K562 (cell line): ENCODE results near the gene EPO. TPM values are rescaled to one million over a fixed set of nuclear protein-coding genes. Genes with fewer than 3 reads are reported as not detected.

Source experiments
- CCNT2 ChIP-seq: IDR thresholded peaks from 2 replicates; pipeline ENCODE4 v1.6.1; 2011; ENCODE audit warnings: borderline replicate concordance, low read depth, mild to moderate bottlenecking, moderate library complexity, mixed read lengths, low read length; ENCODE audit not compliant: insufficient read length; ENCODE audit errors: extremely low read depth
- CHD1 ChIP-seq: fragments of 200-600 bp; sonication (generic); IDR thresholded peaks from one replicate; pipeline ENCODE4 v1.6.1; 2012; ENCODE audit warnings: mild to moderate bottlenecking, moderate library complexity, low read length, inconsistent platforms
- CHD2 ChIP-seq: IDR thresholded peaks from 2 replicates; pipeline ENCODE4 v1.6.1; 2011; ENCODE audit warnings: low read depth, low read length
- E2F4 ChIP-seq: sonication (generic); formaldehyde crosslinking; IDR thresholded peaks from 2 replicates; pipeline ENCODE4 v1.8.0; 2022; ENCODE audit warnings: mild to moderate bottlenecking, low read depth, missing genetic modification reagents
- HMBOX1 ChIP-seq: sonication (generic); IDR thresholded peaks from 2 replicates; pipeline ENCODE4 v1.6.1; 2016
- HNRNPK ChIP-seq: fragments of 200-400 bp; formaldehyde crosslinking; IDR thresholded peaks from one replicate; pipeline ENCODE4 v1.6.1; 2018; ENCODE audit warnings: mild to moderate bottlenecking, low read depth, low read length; ENCODE audit not compliant: poor library complexity, severe bottlenecking
- L3MBTL2 ChIP-seq: fragments of 450-650 bp; IDR thresholded peaks from 2 replicates; pipeline ENCODE4 v1.6.1; 2016; ENCODE audit warnings: mild to moderate bottlenecking, moderate library complexity
- MAX ChIP-seq: sonication (generic); formaldehyde crosslinking; IDR thresholded peaks from 2 replicates; pipeline ENCODE4 v1.9.0; 2022; ENCODE audit warnings: mild to moderate bottlenecking, missing genetic modification reagents
- MYC ChIP-seq, 2 experiments: fragments of 250-450 bp in 1 of 2; sonication (Bioruptor Pico) in 1 of 2; IDR thresholded peaks; 2 replicates each; pipeline versions ENCODE4 v1.5.1 to v1.6.1; 2012 to 2021; ENCODE audit warnings: low read depth in 2 of 2, borderline replicate concordance in 1 of 2, improper control_type of control experiment in 1 of 2, low read length in 1 of 2, mild to moderate bottlenecking in 1 of 2, moderate library complexity in 1 of 2
- PATZ1 ChIP-seq: fragments of 250-450 bp; sonication (Bioruptor Pico); IDR thresholded peaks from 2 replicates; pipeline ENCODE4 v1.5.0; 2020; ENCODE audit warnings: mild to moderate bottlenecking, borderline replicate concordance
- PCBP1 ChIP-seq: fragments of 200-400 bp; formaldehyde crosslinking; IDR thresholded peaks from 2 replicates; pipeline ENCODE4 v1.6.1; 2018; ENCODE audit warnings: mild to moderate bottlenecking, low read depth, low read length; ENCODE audit not compliant: poor library complexity, severe bottlenecking
- PHF21A ChIP-seq: fragments of 450-650 bp; IDR thresholded peaks from 2 replicates; pipeline ENCODE4 v1.6.1; 2017; ENCODE audit warnings: low read depth, borderline replicate concordance
- PHF8 ChIP-seq: fragments of 200-600 bp; sonication (generic); IDR thresholded peaks from 2 replicates; pipeline ENCODE4 v1.6.1; 2012; ENCODE audit warnings: mixed run types, mild to moderate bottlenecking, inconsistent platforms, low read length, moderate library complexity, borderline replicate concordance
- RCOR1 ChIP-seq, 2 experiments: IDR thresholded peaks; 2 replicates each; pipeline ENCODE4 v1.6.1; 2012; ENCODE audit warnings: low read depth in 2 of 2, low read length in 2 of 2, borderline replicate concordance in 1 of 2, improper control_type of control experiment in 1 of 2
- SNRNP70 ChIP-seq: fragments of 200-400 bp; formaldehyde crosslinking; optimal IDR thresholded peaks from 2 replicates; pipeline ENCODE3; 2017; ENCODE audit warnings: low read depth, low read length
- TCFL5 ChIP-seq: fragments of 250-450 bp; sonication (Bioruptor Pico); conservative IDR thresholded peaks from 2 replicates; pipeline ENCODE4 v1.6.1; 2021; ENCODE audit warnings: mild to moderate bottlenecking, moderate library complexity, matching md5 sums
- TFAM ChIP-seq: fragments of 250-450 bp; sonication (Bioruptor Pico); conservative IDR thresholded peaks from 2 replicates; pipeline ENCODE4 v1.5.0; 2021; ENCODE audit warnings: mild to moderate bottlenecking, moderate library complexity
- ZBTB2 ChIP-seq: fragments of 450-650 bp; IDR thresholded peaks from 2 replicates; pipeline ENCODE4 v1.6.1; 2016; ENCODE audit warnings: antibody characterized with exemption
- ZNF282 ChIP-seq: sonication (generic); formaldehyde crosslinking; IDR thresholded peaks from 2 replicates; pipeline ENCODE4 v1.8.1; 2023; ENCODE audit warnings: missing genetic modification reagents
- ZNF57 ChIP-seq: fragments of 450-650 bp; formaldehyde crosslinking; IDR thresholded peaks from 2 replicates; pipeline ENCODE4 v1.4.0; 2020; ENCODE audit warnings: mild to moderate bottlenecking, moderate library complexity
- polyA plus RNA-seq, 8 experiments: library from polyadenylated mRNA; depleted of rRNA in 4 of 8; stranded (reverse) in 5 of 8; unstranded in 3 of 8; fragments of >200 nt; fragmentation: Nextera tagmentation in 2 of 8; fragmentation: Illumina TruSeq in 1 of 8; extraction: Ambion mirVana in 2 of 8; extraction: Trizol in 1 of 8; gene quantifications; 2 replicates each; pipeline versions ENCODE4 v1.2.1 to v1.2.3, GENCODE V29; 2011 to 2014; ENCODE audit warnings: inconsistent platforms in 1 of 8, missing spikeins in 1 of 8
- total RNA-seq, 7 experiments: library from RNA; depleted of rRNA in 6 of 7; stranded (reverse); fragments of >200 nt in 6 of 7; fragmentation: Illumina TruSeq in 2 of 7; extraction: Trizol in 2 of 7; gene quantifications; 2 replicates each; pipeline versions ENCODE4 v1.2.1 to v1.2.3, GENCODE V29; 2011 to 2021; ENCODE audit warnings: low replicate concordance in 1 of 7

The EPO gene
- total and polyA plus RNA-seq, 9 of the 15 experiments (the other 6 are each of a cell fraction or from before 2014, with no cell fraction given), result 0.06 to 0.41 (median 0.07) TPM; not detected in 6

GRCh38 chr7:100691676-100692577 is 28.3 kb upstream of the EPO start (continued):
- TF ChIP-seq ZBTB2 (no peak), PHF8 (no peak), E2F4 (peak; percentile 34; the same call in 1 of the 2 replicates), MYC (IDR thresholded peaks at IDR 0.05; ENCODE audit: low read depth, low read length) (peak; percentile 78), MYC (CRISPR knock-in tag; IDR thresholded peaks at IDR 0.05; ENCODE audit: borderline replicate concordance, low read depth) (no peak), PCBP1 (no peak), CHD1 (peak; percentile 7), ZNF57 (CRISPR knock-in tag) (no peak), SNRNP70 (no peak), TCFL5 (CRISPR knock-in tag) (no peak), MAX (CRISPR knock-in tag) (peak; percentile 62; the same call in 1 of the 2 replicates), ZNF282 (CRISPR knock-in tag) (no peak), TFAM (CRISPR knock-in tag) (no peak), HNRNPK (no peak), PHF21A (no peak), PATZ1 (CRISPR knock-in tag) (no peak), HMBOX1 (no peak), L3MBTL2 (peak; percentile 17; the same call in 1 of the 2 replicates), CCNT2 (no peak), RCOR1 (IDR thresholded peaks at IDR 0.05; ENCODE audit: borderline replicate concordance in 1 of 2, low read depth in 2 of 2, low read length in 2 of 2) (0 out of 4 replicates have a peak, but pooled peaks of 1 of the 2 experiments have one; percentile 64), CHD2 (no peak; the same call in 1 of the 2 replicates)
